ENCODE measurements around the gene CDK3. TPM values are rescaled to one million over a fixed set of nuclear protein-coding genes. Genes with fewer than 3 reads are reported as not detected.

CDK3 gene
- total and polyA plus RNA-seq, 9 of the 15 experiments (the other 6 are each of a cell fraction or from before 2014, with no cell fraction given): 0.55 to 8.2 (median 4.7) TPM

DNA sequence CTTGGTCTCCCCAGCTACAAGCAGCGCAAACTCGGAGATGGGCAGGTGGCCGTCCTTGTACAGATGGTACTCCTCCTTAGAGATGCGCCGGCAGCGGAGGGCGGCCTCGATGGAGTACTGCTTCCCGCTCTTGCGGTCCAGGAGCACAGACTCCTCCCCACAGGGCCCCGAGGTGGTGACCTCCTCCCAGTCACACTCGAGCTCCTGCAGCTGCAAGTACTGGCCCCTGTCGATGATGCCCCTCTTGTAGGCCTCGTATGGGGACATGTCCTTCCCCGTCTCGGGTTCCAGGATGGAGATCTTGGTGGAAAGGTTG is 7.2 kb downstream of the CDK3 start:
- intact Hi-C loops (cut with micrococcal nuclease): loop anchor here (10.0 kb wide), 1 partner anchor 253 kb away; no protein-coding TSS in a partner anchor
- Histone ChIP-seq H3K4me2 (ENCODE audit: insufficient read depth, low read length) (no peak overlapping the region), H3K9ac (ENCODE audit: insufficient read depth in 1 of 2, low read depth in 2 of 2, low read length in 2 of 2) (no peak overlapping the region), H3K9me3 (replicated peaks; ENCODE audit: control insufficient read depth, insufficient read depth, low read depth, low read length) (no peaks in the 10 kb centered on the region), H3K79me2 (ENCODE audit: control insufficient read depth, insufficient read depth, low read length) (no peaks in the 10 kb centered on the region), H3K4me1 (replicated peaks in 1 of 2; ENCODE audit: control insufficient read depth in 2 of 2, insufficient read depth in 2 of 2, low read length in 2 of 2) (peaks cover 0 to 34% of the 10 kb centered on the region in 2 experiments; a peak in 3 of 5 replicates), H3K36me3 (ENCODE audit: control insufficient read depth, insufficient read depth, low read length) (peaks cover 7% of the 10 kb centered on the region; the same call in 2 of the 3 replicates), H4K20me1 (replicated peaks; ENCODE audit: control insufficient read depth, insufficient read depth, low read length) (no peaks in the 10 kb centered on the region), H2AFZ (ENCODE audit: low read depth, low read length) (no peak overlapping the region), H3K27ac (ENCODE audit: extremely low read depth, low read depth, low read length) (no peak overlapping the region), H3K27me3 (ENCODE audit: control insufficient read depth in 2 of 2, insufficient read depth in 2 of 2, low read length in 2 of 2) (peaks cover 37 to 52% of the 10 kb centered on the region in 2 experiments), H3K9me1 (ENCODE audit: control insufficient read depth, insufficient read depth, low read length) (no peaks in the 10 kb centered on the region), H3K4me3 (no peak overlapping the region)
- FAIRE-seq: no peak
- no TSS peak for BruUV-seq (replicated peaks)
- ChIA-PET POLR2A (interaction anchor here (0.7 to 1.8 kb wide), 7 partner anchors 11 to 260 kb away, joined by 3 to 5 read pairs (median 4); no protein-coding TSS in a partner anchor), CTCF (ENCODE audit: low intra/inter-chr PET ratio) (no interaction called here)
- no peak for ATAC-seq
- 17% methylated on average over 14 of the region's 16 CpGs for WGBS (ENCODE audit: insufficient coverage, low coverage, missing lambda C conversion rate)
- DNase-seq (ENCODE audit: extremely low read depth in 1 of 4, low spot score in 3 of 4): no peak
- in situ Hi-C loops (cut with MboI): loop anchor here (5.0 to 10.0 kb wide), 3 partner anchors 101 to 284 kb away; a partner anchor contains a TSS
- no peak for TF ChIP-seq HNRNPK (IDR thresholded peaks at IDR 0.05; ENCODE audit: low read depth, low read length, poor library complexity, severe bottlenecking)
- TF ChIP-seq THRA (IDR thresholded peaks at IDR 0.05): no peak
- no peak for TF ChIP-seq MTA3 (IDR thresholded peaks at IDR 0.05; ENCODE audit: borderline replicate concordance)
- no peak for TF ChIP-seq ZNF253 (CRISPR knock-in tag; conservative IDR thresholded peaks at IDR 0.05)
- TF ChIP-seq POLR2AphosphoS5 (IDR thresholded peaks at IDR 0.05; ENCODE audit: control insufficient read depth, insufficient read depth, low read depth, low read length): no peak
- TF ChIP-seq, protein P1, sequence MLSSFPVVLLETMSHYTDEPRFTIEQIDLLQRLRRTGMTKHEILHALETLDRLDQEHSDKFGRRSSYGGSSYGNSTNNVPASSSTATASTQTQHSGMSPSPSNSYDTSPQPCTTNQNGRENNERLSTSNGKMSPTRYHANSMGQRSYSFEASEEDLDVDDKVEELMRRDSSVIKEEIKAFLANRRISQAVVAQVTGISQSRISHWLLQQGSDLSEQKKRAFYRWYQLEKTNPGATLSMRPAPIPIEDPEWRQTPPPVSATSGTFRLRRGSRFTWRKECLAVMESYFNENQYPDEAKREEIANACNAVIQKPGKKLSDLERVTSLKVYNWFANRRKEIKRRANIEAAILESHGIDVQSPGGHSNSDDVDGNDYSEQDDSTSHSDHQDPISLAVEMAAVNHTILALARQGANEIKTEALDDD (IDR thresholded peaks at IDR 0.05): no peak
- TF ChIP-seq STAG1 (CRISPR knock-in tag; IDR thresholded peaks at IDR 0.05; ENCODE audit: borderline replicate concordance): no peak
- TF ChIP-seq, protein P2, sequence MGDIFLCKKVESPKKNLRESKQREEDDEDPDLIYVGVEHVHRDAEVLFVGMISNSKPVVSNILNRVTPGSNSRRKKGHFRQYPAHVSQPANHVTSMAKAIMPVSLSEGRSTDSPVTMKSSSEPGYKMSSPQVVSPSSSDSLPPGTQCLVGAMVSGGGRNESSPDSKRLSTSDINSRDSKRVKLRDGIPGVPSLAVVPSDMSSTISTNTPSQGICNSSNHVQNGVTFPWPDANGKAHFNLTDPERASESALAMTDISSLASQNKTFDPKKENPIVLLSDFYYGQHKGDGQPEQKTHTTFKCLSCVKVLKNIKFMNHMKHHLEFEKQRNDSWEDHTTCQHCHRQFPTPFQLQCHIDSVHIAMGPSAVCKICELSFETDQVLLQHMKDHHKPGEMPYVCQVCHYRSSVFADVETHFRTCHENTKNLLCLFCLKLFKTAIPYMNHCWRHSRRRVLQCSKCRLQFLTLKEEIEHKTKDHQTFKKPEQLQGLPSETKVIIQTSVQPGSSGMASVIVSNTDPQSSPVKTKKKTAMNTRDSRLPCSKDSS (IDR thresholded peaks at IDR 0.05; ENCODE audit: low read depth, partially characterized antibody): no peak
- TF ChIP-seq, protein P3, sequence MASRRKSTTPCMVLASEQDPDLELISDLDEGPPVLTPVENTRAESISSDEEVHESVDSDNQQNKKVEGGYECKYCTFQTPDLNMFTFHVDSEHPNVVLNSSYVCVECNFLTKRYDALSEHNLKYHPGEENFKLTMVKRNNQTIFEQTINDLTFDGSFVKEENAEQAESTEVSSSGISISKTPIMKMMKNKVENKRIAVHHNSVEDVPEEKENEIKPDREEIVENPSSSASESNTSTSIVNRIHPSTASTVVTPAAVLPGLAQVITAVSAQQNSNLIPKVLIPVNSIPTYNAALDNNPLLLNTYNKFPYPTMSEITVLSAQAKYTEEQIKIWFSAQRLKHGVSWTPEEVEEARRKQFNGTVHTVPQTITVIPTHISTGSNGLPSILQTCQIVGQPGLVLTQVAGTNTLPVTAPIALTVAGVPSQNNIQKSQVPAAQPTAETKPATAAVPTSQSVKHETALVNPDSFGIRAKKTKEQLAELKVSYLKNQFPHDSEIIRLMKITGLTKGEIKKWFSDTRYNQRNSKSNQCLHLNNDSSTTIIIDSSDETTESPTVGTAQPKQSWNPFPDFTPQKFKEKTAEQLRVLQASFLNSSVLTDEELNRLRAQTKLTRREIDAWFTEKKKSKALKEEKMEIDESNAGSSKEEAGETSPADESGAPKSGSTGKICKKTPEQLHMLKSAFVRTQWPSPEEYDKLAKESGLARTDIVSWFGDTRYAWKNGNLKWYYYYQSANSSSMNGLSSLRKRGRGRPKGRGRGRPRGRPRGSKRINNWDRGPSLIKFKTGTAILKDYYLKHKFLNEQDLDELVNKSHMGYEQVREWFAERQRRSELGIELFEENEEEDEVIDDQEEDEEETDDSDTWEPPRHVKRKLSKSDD (conservative IDR thresholded peaks at IDR 0.05; ENCODE audit: low read length): no peak
- TF ChIP-seq POLR2H (tag; IDR thresholded peaks at IDR 0.05; ENCODE audit: low read depth): no peak
- TF ChIP-seq ZNF57 (CRISPR knock-in tag; IDR thresholded peaks at IDR 0.05): no peak
- no peak for TF ChIP-seq MBD2 (IDR thresholded peaks at IDR 0.05; ENCODE audit: borderline replicate concordance, low read depth)
- TF ChIP-seq STAT6 (CRISPR knock-in tag; IDR thresholded peaks at IDR 0.05): no peak

All from K562 (cell line).